ENCODE results near the gene IDH2.

GRCh38 chr15:90097475-90097874 lies 4.8 kb downstream of the IDH2 start:
- TF ChIP-seq POLR2AphosphoS5 (IDR thresholded peaks at IDR 0.05; ENCODE audit: low read depth, low read length) (no peak), TAF1 (IDR thresholded peaks at IDR 0.05; ENCODE audit: borderline replicate concordance, insufficient read depth, low read length) (no peak), SIN3A (IDR thresholded peaks at IDR 0.05; ENCODE audit: borderline replicate concordance, insufficient read depth, low read length) (no peak), REST (IDR thresholded peaks at IDR 0.05; ENCODE audit: insufficient read depth in 1 of 2, low read depth in 2 of 2, low read length in 2 of 2) (no peak)

Data from PFSK-1 (cell line).